Loucy (cell line): ENCODE results near the gene PNPLA4.

Experiments
- CTCF ChIP-seq: fragments of 200-600 bp; sonication (generic); conservative IDR thresholded peaks from 2 replicates; pipeline ENCODE4 v1.5.1; 2014; ENCODE audit warnings: mild to moderate bottlenecking, antibody characterized with exemption, low read length
- EZH2phosphoT487 ChIP-seq: fragments of 200-600 bp; IDR thresholded peaks from 2 replicates; pipeline ENCODE4 v1.6.1; 2018; ENCODE audit warnings: antibody characterized with exemption, mild to moderate bottlenecking, moderate library complexity, borderline replicate concordance

- TF ChIP-seq CTCF, result no peak
- no peak for TF ChIP-seq EZH2phosphoT487
Measured at GRCh38 chrX:7946960-7947359, 19.7 kb upstream of the PNPLA4 start.
